Measurements from ENCODE around the gene TH.

Gene TH

GRCh38 chr11:2171591-2172003 lies at the start of gene TH:
TH (minus strand) TSS chr11:2171815; CDS start chr11:2171786, 29 bp downstream.
- no peak for DNase-seq (ENCODE audit: low read depth, low spot score)

- DNase-seq (ENCODE audit: low read depth, low spot score), result no peak
Measured at GRCh38 chr11:2221024-2221423, 49.4 kb upstream of the TH start.

- no peak for DNase-seq (ENCODE audit: low read depth, low spot score)
Measured at GRCh38 chr11:2220173-2220771, 48.7 kb upstream of the TH start.

- DNase-seq (ENCODE audit: low read depth, low spot score), result no peak
Measured at GRCh38 chr11:2219318-2220017, 47.9 kb upstream of the TH start.

GRCh38 chr11:2218031-2218633 lies 46.5 kb upstream of the TH start:
- DNase-seq (ENCODE audit: low read depth, low spot score), result no peak

- DNase-seq (ENCODE audit: low read depth, low spot score), result no peak
Measured at GRCh38 chr11:2217211-2218030, 45.8 kb upstream of the TH start.

GRCh38 chr11:2216400-2217064 lies 44.9 kb upstream of the TH start:
- no peak for DNase-seq (ENCODE audit: low read depth, low spot score)

- no peak for DNase-seq (ENCODE audit: low read depth, low spot score)
Measured at GRCh38 chr11:2215561-2216399, 44.2 kb upstream of the TH start.

GRCh38 chr11:2215230-2215560 lies 43.6 kb upstream of the TH start:
- no peak for DNase-seq (ENCODE audit: low read depth, low spot score)

- DNase-seq (ENCODE audit: low read depth, low spot score), result no peak
Measured at GRCh38 chr11:2214527-2215229, 43.1 kb upstream of the TH start.

- DNase-seq (ENCODE audit: low read depth, low spot score), result no peak
Measured at GRCh38 chr11:2213890-2214526, 42.4 kb upstream of the TH start.

- no peak for DNase-seq (ENCODE audit: low read depth, low spot score)
Measured at GRCh38 chr11:2213384-2213842, 41.8 kb upstream of the TH start.

- no peak for DNase-seq (ENCODE audit: low read depth, low spot score)
Measured at GRCh38 chr11:2212411-2213251, 41.0 kb upstream of the TH start.

GRCh38 chr11:2211113-2211971 lies 39.7 kb upstream of the TH start:
- DNase-seq (ENCODE audit: low read depth, low spot score), result no peak

- no peak for DNase-seq (ENCODE audit: low read depth, low spot score)
Measured at GRCh38 chr11:2210366-2211112, 38.9 kb upstream of the TH start.

- DNase-seq (ENCODE audit: low read depth, low spot score), result no peak
Measured at GRCh38 chr11:2209900-2210321, 38.3 kb upstream of the TH start.

GRCh38 chr11:2209370-2209801 lies 37.8 kb upstream of the TH start:
- no peak for DNase-seq (ENCODE audit: low read depth, low spot score)

All from iPS DF 19.7 (cell line).